Body of pancreas (tissue), 4 donors: ENCODE results near the gene ANKRD12.

ENCODE experiments used
- POLR2A ChIP-seq, 3 donors: fragments of 450-650 bp; IDR thresholded peaks; one replicate each; pipeline ENCODE4 v1.6.1; 2016; ENCODE audit warnings: antibody characterized with exemption in 3 of 3, mild to moderate bottlenecking in 2 of 3
- TF ChIP-seq, protein P1 (sequence below), 7 experiments: fragments of 450-650 bp in 4 of 7; fragments of 200-600 bp in 3 of 7; sonication (generic) in 3 of 7; IDR thresholded peaks; one replicate each; pipeline ENCODE4 v1.5.1; 2016 to 2019; ENCODE audit warnings: antibody characterized with exemption in 7 of 7

DNA sequence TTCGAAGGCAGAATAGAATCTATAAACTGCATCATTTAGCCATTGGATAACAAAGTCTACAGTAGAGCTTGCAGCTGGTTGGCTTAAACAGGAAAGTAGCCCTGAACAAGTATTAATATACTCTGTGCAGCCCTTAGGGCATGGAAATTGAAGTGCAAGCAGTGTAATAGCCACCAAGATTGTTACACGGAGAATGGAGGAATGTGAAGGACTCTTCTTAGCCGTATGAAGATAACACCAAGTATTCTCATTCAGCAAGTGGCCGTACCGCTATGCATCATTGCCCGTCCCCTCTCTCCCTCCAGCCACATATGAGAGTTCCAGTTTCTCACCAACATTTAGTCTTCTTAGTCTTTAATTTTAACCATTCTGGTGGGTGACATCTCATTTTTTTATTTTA is 40.5 kb downstream of the ANKRD12 start:
- TF ChIP-seq, protein P1, sequence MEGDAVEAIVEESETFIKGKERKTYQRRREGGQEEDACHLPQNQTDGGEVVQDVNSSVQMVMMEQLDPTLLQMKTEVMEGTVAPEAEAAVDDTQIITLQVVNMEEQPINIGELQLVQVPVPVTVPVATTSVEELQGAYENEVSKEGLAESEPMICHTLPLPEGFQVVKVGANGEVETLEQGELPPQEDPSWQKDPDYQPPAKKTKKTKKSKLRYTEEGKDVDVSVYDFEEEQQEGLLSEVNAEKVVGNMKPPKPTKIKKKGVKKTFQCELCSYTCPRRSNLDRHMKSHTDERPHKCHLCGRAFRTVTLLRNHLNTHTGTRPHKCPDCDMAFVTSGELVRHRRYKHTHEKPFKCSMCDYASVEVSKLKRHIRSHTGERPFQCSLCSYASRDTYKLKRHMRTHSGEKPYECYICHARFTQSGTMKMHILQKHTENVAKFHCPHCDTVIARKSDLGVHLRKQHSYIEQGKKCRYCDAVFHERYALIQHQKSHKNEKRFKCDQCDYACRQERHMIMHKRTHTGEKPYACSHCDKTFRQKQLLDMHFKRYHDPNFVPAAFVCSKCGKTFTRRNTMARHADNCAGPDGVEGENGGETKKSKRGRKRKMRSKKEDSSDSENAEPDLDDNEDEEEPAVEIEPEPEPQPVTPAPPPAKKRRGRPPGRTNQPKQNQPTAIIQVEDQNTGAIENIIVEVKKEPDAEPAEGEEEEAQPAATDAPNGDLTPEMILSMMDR (IDR thresholded peaks at IDR 0.05) = no peak
- no peak for TF ChIP-seq POLR2A (IDR thresholded peaks at IDR 0.05)
